HL-60 (cell line): ENCODE measurements around the gene MLLT6.

Experiments used
- DNase-seq, 2 experiments: peaks; one replicate each; pipeline ENCODE4 v3.0.0-alpha.2; 2010 to 2020; ENCODE audit warnings: low read depth in 1 of 2, low spot score in 1 of 2
- H3K27ac ChIP-seq: fragments of 250-450 bp; sonication (Bioruptor Pico); replicated peaks from 2 replicates; pipeline ENCODE4 v1.5.1; 2020; ENCODE audit warnings: mild to moderate bottlenecking, moderate library complexity
- H3K27me3 ChIP-seq: fragments of 250-450 bp; sonication (Bioruptor Pico); 2 replicates; pipeline ENCODE4 v1.5.1; 2021; ENCODE audit warnings: mild to moderate bottlenecking, moderate library complexity; ENCODE audit not compliant: insufficient read depth, poor library complexity, severe bottlenecking
- H3K4me3 ChIP-seq: replicated peaks from 2 replicates; pipeline ENCODE4 v1.5.1; 2011; ENCODE audit warnings: mild to moderate bottlenecking, control low read depth, low read length; ENCODE audit not compliant: insufficient read depth
- CTCF ChIP-seq: IDR thresholded peaks from one replicate; pipeline ENCODE4 v1.5.1; 2011; ENCODE audit warnings: low read length, control low read depth, inconsistent platforms; ENCODE audit not compliant: insufficient read depth
- GABPA ChIP-seq: IDR thresholded peaks from 2 replicates; pipeline ENCODE4 v1.6.1; 2012; ENCODE audit warnings: low read depth
- POLR2AphosphoS5 ChIP-seq: IDR thresholded peaks from 2 replicates; pipeline ENCODE4 v1.6.1; 2012; ENCODE audit warnings: low read depth
- REST ChIP-seq: IDR thresholded peaks from 2 replicates; pipeline ENCODE4 v1.6.1; 2012; ENCODE audit warnings: low read depth; ENCODE audit not compliant: insufficient replicate concordance
- SPI1 ChIP-seq: IDR thresholded peaks from 2 replicates; pipeline ENCODE4 v1.6.1; 2012; ENCODE audit warnings: low read depth, mild to moderate bottlenecking, borderline replicate concordance

Gene MLLT6

GRCh38 chr17:38729886-38730525 lies 24.9 kb downstream of the MLLT6 start, which contains the start of gene CISD3:
CISD3 (plus strand) TSS chr17:38730341; CDS start chr17:38730359, 18 bp downstream.
- H3K27ac ChIP-seq: peak within 1 kb of the TSS; percentile 63
- peak; percentile 11 for TF ChIP-seq CTCF
- no peak; the same call in 1 of the 2 replicates for TF ChIP-seq POLR2AphosphoS5
- no peaks in the 10 kb centered on the region for H3K27me3 ChIP-seq
- peak; percentile 73 for DNase-seq
- peak within 1 kb of the TSS; percentile 81 for H3K4me3 ChIP-seq

- peak overlapping the region; percentile 63 for H3K27ac ChIP-seq
- H3K27me3 ChIP-seq: no peaks in the 10 kb centered on the region
- DNase-seq: peak in 1 of 2 experiments; percentile 18
- TF ChIP-seq POLR2AphosphoS5 (peak; percentile 35; the same call in 1 of the 2 replicates), GABPA (no peak)
- peak overlapping the region; percentile 81 for H3K4me3 ChIP-seq
These were observed 25.7 kb downstream of the MLLT6 start for GRCh38 chr17:38730526-38731379.

- DNase-seq: peak in 1 of 2 experiments; percentile 51
- Histone ChIP-seq H3K27ac (0 out of 2 replicates have a peak overlapping the region, but pooled peaks have one; percentile 3), H3K4me3 (peak overlapping the region; percentile 81; the same call in 1 of the 2 replicates), H3K27me3 (no peaks in the 10 kb centered on the region)
- TF ChIP-seq REST (no peak), CTCF (no peak), POLR2AphosphoS5 (no peak), GABPA (no peak), SPI1 (no peak)
These were observed 26.6 kb downstream of the MLLT6 start for GRCh38 chr17:38731526-38732294.

GRCh38 chr17:38732376-38733281 lies 27.6 kb downstream of the MLLT6 start:
- Histone ChIP-seq H3K27me3 (no peaks in the 10 kb centered on the region), H3K27ac (no peak overlapping the region), H3K4me3 (no peak overlapping the region)
- DNase-seq: no peak
- TF ChIP-seq SPI1: no peak
